ENCODE data around the gene RNF34. TPM values are rescaled to one million over a fixed set of nuclear protein-coding genes. Genes with fewer than 3 reads are reported as not detected.
A peak's percentile ranks its signal among the peaks of the same experiment; 100 is the strongest.

The RNF34 gene
- total RNA-seq, 1 donor from 2014 or later, result 65.7 TPM

- Mint-ChIP-seq H3K27me3 (no peaks in the 10 kb centered on the region), H3K36me3 (ENCODE audit: insufficient read depth) (peaks cover 29% of the 10 kb centered on the region), H3K9me3 (ENCODE audit: low read depth) (no peaks in the 10 kb centered on the region), H3K4me3 (ENCODE audit: low read depth) (no peak overlapping the region), H3K27ac (peak overlapping the region; percentile 56), H3K4me1 (ENCODE audit: low read depth) (no peaks in the 10 kb centered on the region)
- no peak for TF ChIP-seq CTCF (IDR thresholded peaks at IDR 0.05; ENCODE audit: unreplicated experiment)
- no peak for DNase-seq (ENCODE audit: low spot score, unreplicated experiment)
Measured at GRCh38 chr12:121428883-121429282, 29.0 kb downstream of the RNF34 start.

- Mint-ChIP-seq H3K27me3 (no peaks in the 10 kb centered on the region), H3K27ac (no peak overlapping the region), H3K9me3 (ENCODE audit: low read depth) (peaks cover 3% of the 10 kb centered on the region), H3K36me3 (ENCODE audit: insufficient read depth) (peaks cover 38% of the 10 kb centered on the region), H3K4me3 (ENCODE audit: low read depth) (no peak overlapping the region), H3K4me1 (ENCODE audit: low read depth) (no peaks in the 10 kb centered on the region)
- no peak for DNase-seq (ENCODE audit: low spot score, unreplicated experiment)
- no peak for TF ChIP-seq CTCF (IDR thresholded peaks at IDR 0.05; ENCODE audit: unreplicated experiment)
Measured at GRCh38 chr12:121430833-121431415, 31.0 kb downstream of the RNF34 start.

GRCh38 chr12:121432740-121433480 lies 33.0 kb downstream of the RNF34 start:
- H3K27ac Mint-ChIP-seq, result no peak overlapping the region

GRCh38 chr12:121436706-121437105 lies 36.8 kb downstream of the RNF34 start:
- H3K27ac Mint-ChIP-seq, result no peak overlapping the region

More at GRCh38 chr12:121432740-121433480, 33.0 kb downstream of the RNF34 start:
- no peak overlapping the region for H3K4me3 Mint-ChIP-seq (ENCODE audit: low read depth)
- peaks cover 15% of the 10 kb centered on the region for H3K9me3 Mint-ChIP-seq (ENCODE audit: low read depth)
- H3K36me3 Mint-ChIP-seq (ENCODE audit: insufficient read depth), result peaks cover 52% of the 10 kb centered on the region
- H3K4me1 Mint-ChIP-seq (ENCODE audit: low read depth), result no peaks in the 10 kb centered on the region
- no peak for TF ChIP-seq CTCF (IDR thresholded peaks at IDR 0.05; ENCODE audit: unreplicated experiment)
- no peak for DNase-seq (ENCODE audit: low spot score, unreplicated experiment)
- no peaks in the 10 kb centered on the region for H3K27me3 Mint-ChIP-seq

GRCh38 chr12:121438905-121439304 lies 39.0 kb downstream of the RNF34 start:
- no peak for DNase-seq (ENCODE audit: low spot score, unreplicated experiment)
- Mint-ChIP-seq H3K4me3 (ENCODE audit: low read depth) (no peak overlapping the region), H3K4me1 (ENCODE audit: low read depth) (no peaks in the 10 kb centered on the region), H3K27ac (no peak overlapping the region), H3K9me3 (ENCODE audit: low read depth) (peaks cover 15% of the 10 kb centered on the region), H3K27me3 (no peaks in the 10 kb centered on the region), H3K36me3 (ENCODE audit: insufficient read depth) (peaks cover 49% of the 10 kb centered on the region)
- no peak for TF ChIP-seq CTCF (IDR thresholded peaks at IDR 0.05; ENCODE audit: unreplicated experiment)

More at GRCh38 chr12:121436706-121437105, 36.8 kb downstream of the RNF34 start:
- DNase-seq (ENCODE audit: low spot score, unreplicated experiment), result no peak
- Mint-ChIP-seq H3K4me3 (ENCODE audit: low read depth) (no peak overlapping the region), H3K4me1 (ENCODE audit: low read depth) (no peaks in the 10 kb centered on the region), H3K36me3 (ENCODE audit: insufficient read depth) (peaks cover 55% of the 10 kb centered on the region), H3K27me3 (no peaks in the 10 kb centered on the region), H3K9me3 (ENCODE audit: low read depth) (peaks cover 15% of the 10 kb centered on the region)
- no peak for TF ChIP-seq CTCF (IDR thresholded peaks at IDR 0.05; ENCODE audit: unreplicated experiment)
